HG03342 (cell line): Measurements from ENCODE around the gene TTN.

Experiments
- ATAC-seq: cut with Tn5 transposase; IDR thresholded peaks from one replicate; pipeline ENCODE4 v1.9.1; 2021; ENCODE audit warnings: mild to moderate bottlenecking, moderate library complexity; ENCODE audit not compliant: unreplicated experiment

The TTN gene

DNA sequence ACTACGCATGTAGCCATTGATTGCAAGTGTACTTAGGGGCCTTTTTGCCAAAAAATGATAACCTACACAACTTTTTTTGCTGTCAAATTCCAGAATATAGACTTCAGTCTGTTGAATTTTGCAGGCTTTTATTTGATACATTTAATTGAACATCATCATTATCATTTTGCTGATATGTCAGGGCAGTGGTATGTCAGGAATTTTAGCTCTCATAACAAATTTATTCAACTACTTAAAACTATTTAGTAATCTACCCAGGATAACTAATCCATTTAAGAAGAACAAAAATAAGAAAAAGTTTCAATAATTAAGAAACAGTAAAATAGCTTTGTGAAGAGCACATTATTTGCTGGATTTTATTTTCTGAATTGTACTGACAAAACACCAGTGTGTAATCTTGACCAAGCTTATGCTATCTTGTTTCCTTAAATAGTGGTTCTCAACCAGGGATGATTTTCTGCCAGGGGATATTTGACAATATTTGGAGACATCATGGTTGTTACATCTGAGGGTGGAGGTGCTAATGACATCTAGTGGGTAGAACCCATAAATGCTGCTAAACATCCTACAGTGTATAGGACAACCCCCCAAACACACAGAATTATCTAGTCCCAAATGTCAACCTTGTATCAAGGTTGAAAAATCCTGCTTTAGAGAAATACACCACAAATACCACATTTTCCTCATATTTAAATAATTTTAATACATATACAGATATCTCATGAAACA, 12.1 kb upstream of the TTN start:
- ATAC-seq: peak; percentile 32

- no peak for ATAC-seq
Measured at GRCh38 chr2:178811901-178812300, 4.7 kb upstream of the TTN start.

DNA sequence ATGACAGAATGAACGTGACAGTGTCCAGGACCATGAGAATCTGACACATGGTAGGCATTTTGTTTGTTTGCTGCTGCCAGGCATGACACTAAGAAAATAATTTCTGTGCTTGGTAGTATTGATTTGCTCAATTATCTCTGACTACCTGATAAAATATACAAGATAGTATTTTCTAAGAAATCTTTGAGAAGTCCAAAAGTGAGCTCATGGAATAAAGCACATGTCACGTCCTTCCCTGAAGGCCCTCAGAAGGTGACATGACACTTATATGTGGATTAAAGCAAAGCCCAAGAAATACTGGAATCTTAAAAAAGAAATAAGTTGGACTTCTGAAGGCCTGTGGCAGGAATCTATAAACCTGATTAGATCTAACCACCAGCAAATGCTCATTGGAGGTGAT, 3.8 kb upstream of the TTN start:
- ATAC-seq: no peak

- no peak for ATAC-seq
Measured at GRCh38 chr2:178810422-178810821, 3.2 kb upstream of the TTN start.

DNA sequence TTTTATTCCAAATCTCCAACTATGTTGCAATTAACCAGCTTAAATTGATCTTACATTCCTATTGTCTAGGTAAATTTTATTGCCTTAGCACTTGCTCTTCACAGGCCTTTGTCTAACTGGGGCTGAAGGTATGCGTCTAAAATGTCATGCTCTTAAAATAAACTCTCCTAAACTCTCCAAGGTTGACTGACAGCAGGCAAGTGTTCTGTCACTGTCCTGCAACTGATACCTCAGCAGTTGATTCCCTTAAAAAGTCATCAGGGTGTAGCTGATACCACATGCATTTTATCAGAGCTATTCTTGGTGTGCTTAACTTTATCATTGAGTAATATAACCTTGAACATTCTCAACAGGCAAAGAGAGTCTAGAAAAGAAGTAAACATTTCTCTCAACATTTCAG, 680 bp downstream of the TTN start:
- no peak for ATAC-seq

DNA sequence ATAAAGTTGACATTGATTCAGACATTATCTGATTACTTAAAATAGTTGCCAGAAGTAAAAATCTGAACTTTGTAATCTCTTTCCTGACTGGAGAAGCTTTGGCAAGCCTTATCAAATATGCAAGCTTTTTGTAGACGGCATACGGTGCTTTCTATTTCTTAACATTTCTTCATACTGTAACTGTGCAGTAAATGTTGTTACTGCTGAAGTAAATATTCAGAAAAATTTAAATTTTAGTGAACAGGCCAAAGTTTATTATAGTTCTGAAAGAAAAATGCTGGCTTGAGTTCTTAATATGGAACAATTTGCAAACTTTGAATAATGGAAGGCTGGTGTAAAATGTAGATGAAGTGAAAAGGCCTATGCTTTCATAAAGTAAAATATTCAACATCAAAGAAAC, 1.8 kb downstream of the TTN start:
- ATAC-seq: no peak

GRCh38 chr2:178804791-178805190, 2.4 kb downstream of the TTN start:
- peak; percentile 71 for ATAC-seq

GRCh38 chr2:178800510-178800909, 6.7 kb downstream of the TTN start:
- ATAC-seq: no peak

GRCh38 chr2:178799305-178799704, 7.9 kb downstream of the TTN start:
- no peak for ATAC-seq

- no peak for ATAC-seq
Measured at GRCh38 chr2:178796079-178796677, 11.0 kb downstream of the TTN start.

- no peak for ATAC-seq
Measured at GRCh38 chr2:178787934-178788333, 19.3 kb downstream of the TTN start.

- no peak for ATAC-seq
Measured at GRCh38 chr2:178787155-178787554, 20.1 kb downstream of the TTN start.

- no peak for ATAC-seq
Measured at GRCh38 chr2:178783889-178784288, 23.3 kb downstream of the TTN start.

DNA sequence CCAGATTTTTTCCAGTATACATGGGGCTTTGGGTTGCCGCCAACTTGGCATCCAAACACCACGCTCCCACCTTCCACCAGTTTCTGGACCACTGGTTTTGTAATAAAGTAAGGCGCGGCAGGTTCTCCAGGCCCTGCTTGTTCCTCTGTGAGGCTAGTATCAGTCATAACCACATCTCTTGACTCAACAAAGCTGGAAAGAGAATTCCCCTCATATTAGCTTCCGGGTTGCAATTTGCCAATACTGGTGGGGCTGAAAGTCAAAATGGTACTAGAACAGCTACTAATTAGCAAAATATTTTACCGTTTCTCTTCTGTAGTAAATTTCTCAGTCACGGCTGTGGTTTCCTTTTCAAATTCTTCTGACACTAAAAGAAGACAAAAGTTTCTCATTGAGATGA, 25.0 kb downstream of the TTN start:
- no peak for ATAC-seq

DNA sequence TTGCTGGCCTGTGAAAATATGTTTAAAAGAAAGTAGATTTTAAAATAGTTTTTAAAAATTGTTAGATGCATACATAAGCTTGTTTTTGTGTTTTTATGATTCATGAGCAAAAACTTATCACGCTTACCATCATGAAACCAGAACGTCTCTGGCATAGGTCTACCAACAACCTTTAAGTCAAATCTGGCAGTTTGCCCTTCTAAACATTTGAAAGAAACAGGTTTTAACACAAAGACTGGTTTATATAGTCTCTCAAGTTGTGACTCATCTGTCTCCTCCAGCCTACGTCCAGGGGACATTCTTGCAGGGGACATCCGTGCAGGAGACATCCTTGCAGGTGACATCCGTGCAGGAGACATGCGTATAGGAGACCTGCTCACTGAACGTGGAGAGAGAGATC, 29.6 kb downstream of the TTN start:
- ATAC-seq: no peak

- no peak for ATAC-seq
Measured at GRCh38 chr2:178776751-178777150, 30.5 kb downstream of the TTN start.

GRCh38 chr2:178775975-178776374, 31.2 kb downstream of the TTN start:
- no peak for ATAC-seq

DNA sequence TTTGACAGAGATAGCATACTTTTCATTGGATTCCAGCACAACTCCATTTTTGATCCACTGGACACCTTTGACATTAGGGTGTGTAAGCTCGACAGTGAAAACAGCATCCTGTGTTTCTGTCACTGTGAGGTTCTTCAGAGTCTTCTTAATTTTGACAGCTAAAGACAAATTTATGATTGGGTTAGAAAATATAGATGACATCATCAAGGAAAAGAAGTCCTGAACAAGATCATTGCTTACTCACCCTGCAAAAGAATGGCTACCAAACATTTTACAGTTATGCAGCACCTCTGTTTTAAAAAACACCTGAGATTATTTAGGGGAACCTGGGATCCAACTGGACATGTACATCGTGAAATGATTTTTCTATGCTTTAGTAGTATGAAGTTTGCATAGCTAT, 36.7 kb downstream of the TTN start:
- ATAC-seq: no peak

- ATAC-seq: no peak
Measured at GRCh38 chr2:178767094-178768060, 39.8 kb downstream of the TTN start.

GRCh38 chr2:178764097-178764496, 43.1 kb downstream of the TTN start:
- no peak for ATAC-seq

GRCh38 chr2:178761759-178762371, 45.4 kb downstream of the TTN start:
- peak; percentile 79 for ATAC-seq
